IMR-90 (cell line): ENCODE measurements around the gene TMEFF1.

Experiments used
- BHLHE40 ChIP-seq: fragments of 150-350 bp; IDR thresholded peaks from 2 replicates; pipeline ENCODE4 v1.6.1; 2016; ENCODE audit warnings: mild to moderate bottlenecking, low read depth, low read length
- CEBPB ChIP-seq: IDR thresholded peaks from 2 replicates; pipeline ENCODE4 v1.6.1; 2012; ENCODE audit warnings: low read depth, low read length, improper control_type of control experiment
- CTCF ChIP-seq: conservative IDR thresholded peaks from 2 replicates; pipeline ENCODE4 v1.5.1; 2012; ENCODE audit warnings: mild to moderate bottlenecking, low read depth, low read length, improper control_type of control experiment
- ELK1 ChIP-seq: fragments of 150-350 bp; IDR thresholded peaks from 2 replicates; pipeline ENCODE4 v1.6.1; 2016; ENCODE audit warnings: low read depth, mild to moderate bottlenecking, low read length, moderate library complexity, borderline replicate concordance
- FOS ChIP-seq: fragments of 150-350 bp; IDR thresholded peaks from 2 replicates; pipeline ENCODE4 v1.6.1; 2016; ENCODE audit warnings: low read depth, low read length
- POLR2A ChIP-seq: IDR thresholded peaks from 2 replicates; pipeline ENCODE4 v1.6.1; 2012; ENCODE audit warnings: mild to moderate bottlenecking, low read depth, low read length
- RAD21 ChIP-seq: IDR thresholded peaks from 2 replicates; pipeline ENCODE4 v1.6.1; 2012; ENCODE audit warnings: low read length, improper control_type of control experiment
- RCOR1 ChIP-seq: IDR thresholded peaks from 2 replicates; pipeline ENCODE4 v1.6.1; 2012; ENCODE audit warnings: mild to moderate bottlenecking, low read length, improper control_type of control experiment; ENCODE audit not compliant: insufficient replicate concordance
- SMC3 ChIP-seq: fragments of 150-350 bp; IDR thresholded peaks from 2 replicates; pipeline ENCODE4 v1.6.1; 2016; ENCODE audit warnings: low read depth, mild to moderate bottlenecking, antibody characterized with exemption, low read length, moderate library complexity
- USF2 ChIP-seq: fragments of 150-350 bp; IDR thresholded peaks from 2 replicates; pipeline ENCODE4 v1.6.1; 2017; ENCODE audit warnings: mild to moderate bottlenecking, antibody characterized with exemption, low read length, low read depth

- TF ChIP-seq CTCF (no peak), POLR2A (no peak), BHLHE40 (no peak), CEBPB (peak; percentile 45; the same call in 1 of the 2 replicates), SMC3 (no peak), ELK1 (no peak), RCOR1 (no peak), FOS (no peak), RAD21 (no peak), USF2 (no peak)
These were observed 106.7 kb downstream of the TMEFF1 start for GRCh38 chr9:100579665-100580064.
